Urinary bladder (tissue), 4 donors: ENCODE data around the gene S100A2. TPM values are rescaled to one million over a fixed set of nuclear protein-coding genes. Genes with fewer than 3 reads are reported as not detected.
A peak's percentile ranks its signal among the peaks of the same experiment; 100 is the strongest.
"Not testable (repeated sequence)": the region's sequence is repeated elsewhere in the genome, so short reads cannot be mapped to it uniquely, and the experiment has no call there.

ENCODE experiments used
- DNase-seq: peaks from one replicate; pipeline ENCODE4 v3.0.0-alpha.2; 2015; ENCODE audit errors: extremely low spot score
- H3K27ac ChIP-seq: one replicate; pipeline ENCODE4 v1.5.1; 2013; ENCODE audit warnings: low read depth, mild to moderate bottlenecking, moderate library complexity
- H3K36me3 ChIP-seq: one replicate; pipeline ENCODE4 v1.6.1; 2013; ENCODE audit warnings: mild to moderate bottlenecking, moderate library complexity; ENCODE audit not compliant: insufficient read depth
- H3K4me1 ChIP-seq: one replicate; pipeline ENCODE4 v1.6.1; 2013; ENCODE audit warnings: mild to moderate bottlenecking, moderate library complexity; ENCODE audit not compliant: insufficient read depth
- H3K4me3 ChIP-seq: one replicate; pipeline ENCODE4 v1.5.1; 2013; ENCODE audit warnings: low read depth, low read length
- WGBS: extraction: QIAGEN DNeasy Blood & Tissue Kit; methylation state at CpG from one replicate; pipeline ENCODE4 v1.1.7; 2013; 5-methylcytosine and 5-hydroxymethylcytosine counted together
- polyA plus RNA-seq: library from polyadenylated mRNA; stranded (reverse); fragments of 200-250 nt; gene quantifications from one replicate; pipeline ENCODE4 v1.2.3, GENCODE V29; 2013
- total RNA-seq: library from RNA; depleted of rRNA; stranded (reverse); fragments of >200 nt; gene quantifications from one replicate; pipeline ENCODE4 v1.2.3, GENCODE V29; 2014
- donor health status: healthy with polysubstance abuse.
- donor health status: healthy.

The S100A2 gene
- total and polyA plus RNA-seq, 2 donors = 26.2 to 91.2 TPM

DNA sequence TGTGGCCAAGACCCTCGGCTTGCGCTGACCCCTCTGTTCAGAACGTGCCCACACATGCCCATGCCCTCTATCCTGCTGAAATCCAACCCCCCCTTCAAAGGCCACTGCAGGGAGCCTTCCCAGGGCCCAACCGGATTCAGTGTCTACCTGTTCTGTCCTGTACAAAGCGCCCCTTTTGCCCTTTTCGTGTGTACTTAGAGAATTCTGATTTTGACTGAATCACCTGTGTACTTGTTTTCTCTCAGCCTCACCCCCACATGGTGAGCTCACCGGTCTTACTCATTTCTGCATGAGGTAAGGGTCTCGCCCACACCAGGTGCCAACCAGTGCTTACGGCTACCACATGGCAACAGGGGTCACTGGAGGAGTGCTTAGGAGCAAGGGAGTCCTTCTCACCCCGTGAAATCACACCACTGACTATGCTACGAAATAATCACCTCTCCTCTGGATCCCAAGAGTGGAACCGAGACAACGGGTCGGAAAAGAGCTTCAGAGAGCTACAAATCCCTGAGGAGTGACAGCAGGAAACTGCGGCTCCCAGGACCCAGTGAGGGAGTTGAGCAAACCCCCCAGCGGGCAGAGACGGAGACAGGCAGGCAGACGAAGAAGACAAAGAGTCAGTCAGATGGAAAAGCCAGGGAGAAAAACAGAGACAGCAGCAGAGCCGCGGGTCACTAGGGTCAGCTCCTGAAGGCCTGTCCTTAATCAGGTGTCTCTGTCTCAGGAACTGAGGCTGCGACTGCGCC, 2.1 kb upstream of the S100A2 start:
- H3K36me3 ChIP-seq = no peaks in the 10 kb centered on the region
- peak; percentile 29 for DNase-seq
- H3K27ac ChIP-seq = peak overlapping the region; percentile 87
- WGBS = 76% methylated on average over 22 of the region's 22 CpGs
- no peaks in the 10 kb centered on the region for H3K4me1 ChIP-seq
- H3K4me3 ChIP-seq = no peak overlapping the region

DNA sequence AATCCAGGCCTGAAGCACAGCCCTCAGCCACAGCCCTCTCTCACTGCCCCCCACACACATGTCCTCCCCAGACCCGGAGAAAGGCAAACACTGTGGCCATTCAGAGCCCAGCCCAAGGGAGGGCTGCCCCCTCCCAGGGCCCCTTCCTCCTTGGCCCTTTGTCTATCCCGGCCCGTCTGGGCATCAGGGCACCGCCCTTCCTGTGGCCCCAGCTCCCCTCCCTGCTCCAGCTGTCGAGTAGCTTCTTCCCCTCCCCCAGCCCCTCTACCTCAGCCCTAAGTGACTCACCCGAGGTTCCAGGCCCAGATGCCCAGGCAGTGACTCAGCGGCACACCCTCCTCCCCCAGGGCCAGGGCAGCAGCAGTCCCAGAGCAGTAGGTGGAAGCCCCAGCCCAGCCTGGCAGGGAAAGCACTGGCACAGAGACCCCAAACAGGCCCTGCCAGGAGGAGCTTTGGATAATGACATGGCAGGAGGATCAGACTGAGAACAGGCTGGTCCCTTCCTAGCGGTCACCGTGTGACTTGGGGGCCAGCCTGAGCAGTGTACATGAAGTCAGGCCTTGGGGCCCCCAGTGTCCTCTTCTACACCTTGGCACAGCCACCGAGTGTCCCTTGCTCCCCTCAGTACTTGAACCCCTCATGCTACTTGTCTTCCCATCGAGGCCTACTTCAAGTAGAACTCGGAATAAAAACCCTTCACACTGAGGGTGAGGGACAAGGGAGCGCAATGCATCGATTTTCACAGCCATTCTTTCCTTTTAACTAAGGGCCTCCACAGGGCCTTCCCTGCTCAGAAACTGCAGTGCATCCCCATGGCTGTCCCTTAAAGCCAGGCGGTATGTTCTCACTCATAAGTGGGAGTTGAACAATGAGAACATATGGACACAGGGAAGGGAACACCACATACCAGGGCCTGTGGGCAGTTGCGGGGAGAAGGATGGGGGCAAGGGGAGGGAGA, 1.0 kb upstream of the S100A2 start:
- 43% methylated on average over 16 of the region's 16 CpGs for WGBS
- no peak overlapping the region for H3K4me3 ChIP-seq
- no peaks in the 10 kb centered on the region for H3K4me1 ChIP-seq
- peak; percentile 85 for DNase-seq
- H3K27ac ChIP-seq = peak overlapping the region; percentile 95
- H3K36me3 ChIP-seq = no peaks in the 10 kb centered on the region

DNA sequence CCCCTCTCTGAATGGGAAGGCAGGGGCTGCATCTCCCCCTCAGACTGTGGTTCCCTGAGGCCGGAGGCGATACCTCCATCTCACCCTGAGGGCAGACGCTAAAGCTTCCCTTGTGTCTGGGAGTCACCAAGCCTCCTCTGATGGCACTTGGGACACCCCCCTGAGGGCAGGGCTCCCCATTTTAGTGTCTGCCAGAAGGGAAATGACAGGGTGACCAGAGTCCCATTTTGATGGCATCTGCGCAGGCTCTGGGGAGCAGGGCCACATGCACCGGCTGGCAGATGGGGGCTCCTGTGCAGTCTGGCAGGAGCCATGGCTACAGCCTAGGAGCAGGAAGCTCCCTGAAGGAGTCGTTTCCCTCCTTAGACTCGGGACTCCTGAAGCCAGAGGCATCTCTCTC, 1.7 kb downstream of the S100A2 start:
- WGBS = 88% methylated on average over 7 of the region's 7 CpGs
- no peaks in the 10 kb centered on the region for H3K4me1 ChIP-seq
- DNase-seq = no peak
- no peak overlapping the region for H3K27ac ChIP-seq
- no peak overlapping the region for H3K4me3 ChIP-seq
- H3K36me3 ChIP-seq = no peaks in the 10 kb centered on the region

DNA sequence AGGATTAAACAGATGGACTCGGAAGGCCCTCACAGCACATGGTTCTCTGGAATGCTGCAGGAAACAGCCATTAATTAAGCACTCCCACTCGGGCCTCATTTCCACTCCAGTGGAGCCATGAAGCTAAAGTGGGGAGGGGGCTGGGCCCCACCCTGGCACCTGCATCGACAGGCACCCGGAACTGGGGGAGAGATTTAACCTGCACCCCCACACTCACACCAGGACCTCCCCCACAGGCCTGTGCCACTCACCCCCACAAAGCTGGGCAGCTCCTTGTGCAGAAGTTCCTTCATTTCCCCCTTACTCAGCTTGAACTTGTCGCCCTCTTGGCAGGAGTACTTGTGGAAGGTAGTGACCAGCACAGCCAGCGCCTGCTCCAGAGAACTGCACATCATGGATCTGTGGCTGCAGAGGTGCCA, 2.2 kb downstream of the S100A2 start:
- no peak overlapping the region for H3K4me3 ChIP-seq
- no peaks in the 10 kb centered on the region for H3K4me1 ChIP-seq
- no peak overlapping the region for H3K27ac ChIP-seq
- 81% methylated on average over 6 of the region's 6 CpGs for WGBS
- H3K36me3 ChIP-seq = no peaks in the 10 kb centered on the region
- no peak for DNase-seq

DNA sequence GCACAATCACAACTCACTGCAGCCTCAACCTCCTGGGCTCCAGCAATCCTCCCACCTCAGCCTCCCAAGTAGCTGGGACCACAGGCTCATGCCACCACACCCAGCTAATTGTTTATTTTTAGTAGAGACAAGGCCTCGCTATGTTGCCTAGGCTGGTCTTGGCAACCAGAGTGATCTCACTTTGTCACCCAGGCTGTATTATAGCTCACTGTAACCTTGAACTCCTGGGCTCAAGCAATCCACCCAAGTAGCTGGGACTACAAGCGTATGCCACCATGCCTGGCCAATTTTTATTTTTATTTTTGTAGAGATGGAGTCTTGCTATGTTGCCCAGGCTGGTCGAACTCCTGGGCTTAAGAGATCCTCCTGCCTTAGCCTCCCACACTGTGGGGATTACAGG, 3.6 kb downstream of the S100A2 start:
- not testable (repeated sequence) for H3K4me1 ChIP-seq, H3K27ac ChIP-seq, H3K4me3 ChIP-seq, H3K36me3 ChIP-seq, DNase-seq
- WGBS = 94% methylated on average over 3 of the region's 3 CpGs

DNA sequence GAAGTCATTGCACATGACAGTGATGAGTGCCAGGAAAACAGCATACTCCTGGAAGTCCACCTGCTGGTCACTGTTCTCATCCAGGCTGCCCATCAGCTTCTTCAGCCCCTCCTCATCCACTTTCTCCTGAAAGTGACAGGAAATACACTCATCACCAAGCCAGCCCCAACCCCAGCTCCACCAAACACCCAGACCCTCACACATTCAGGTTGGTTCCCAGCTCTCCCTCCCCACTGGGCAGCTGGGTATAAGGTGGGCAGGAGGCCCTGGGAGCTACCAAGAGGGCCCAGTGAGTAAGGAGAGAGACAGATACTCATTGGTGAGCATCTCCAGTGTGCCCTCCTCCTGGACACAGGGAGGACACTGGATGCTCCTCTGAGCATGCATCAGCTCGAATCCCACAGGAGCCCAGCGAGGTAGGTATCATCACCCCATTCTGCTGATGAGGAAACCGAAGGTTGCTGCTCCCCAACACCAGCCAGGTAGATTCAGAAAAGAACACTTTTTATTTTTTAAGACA, 4.1 kb downstream of the S100A2 start:
- no peaks in the 10 kb centered on the region for H3K36me3 ChIP-seq
- 96% methylated on average over 3 of the region's 3 CpGs for WGBS
- H3K4me1 ChIP-seq = no peaks in the 10 kb centered on the region
- no peak overlapping the region for H3K27ac ChIP-seq
- no peak overlapping the region for H3K4me3 ChIP-seq
- DNase-seq = no peak

DNA sequence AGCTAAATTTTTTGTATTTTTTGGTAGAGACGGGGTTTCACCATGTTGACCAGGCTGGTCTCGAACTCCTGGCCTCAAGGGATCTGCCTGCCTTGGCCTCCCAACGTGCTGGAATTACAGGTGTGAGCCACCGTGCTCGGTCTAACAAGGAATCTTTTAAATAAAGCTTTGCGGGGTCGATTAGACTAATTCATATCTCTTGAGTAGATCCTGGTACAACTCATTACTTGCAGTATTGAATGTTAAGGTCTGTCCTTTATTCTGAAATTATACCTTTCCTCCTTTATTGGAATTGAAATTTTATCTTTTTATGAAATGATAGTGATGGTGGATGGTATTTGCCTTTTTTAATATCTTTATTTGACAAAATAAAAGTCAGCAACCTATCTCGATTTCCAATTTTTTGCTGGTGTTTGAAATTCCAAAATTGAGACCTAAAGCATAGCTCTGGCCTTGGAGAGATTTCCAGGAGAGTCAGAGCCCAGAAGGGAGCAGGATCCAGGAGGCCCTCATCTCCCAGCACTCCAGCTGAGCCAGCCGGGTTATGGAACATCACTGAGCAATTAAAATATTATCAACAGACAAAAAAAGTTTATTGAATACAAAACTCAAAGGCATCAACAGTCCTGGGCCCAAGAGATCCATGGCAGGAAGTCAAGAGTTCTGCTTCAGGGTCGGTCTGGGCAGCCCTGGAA, 4.7 kb downstream of the S100A2 start:
- H3K27ac ChIP-seq = no peak overlapping the region
- no peaks in the 10 kb centered on the region for H3K4me1 ChIP-seq

DNA sequence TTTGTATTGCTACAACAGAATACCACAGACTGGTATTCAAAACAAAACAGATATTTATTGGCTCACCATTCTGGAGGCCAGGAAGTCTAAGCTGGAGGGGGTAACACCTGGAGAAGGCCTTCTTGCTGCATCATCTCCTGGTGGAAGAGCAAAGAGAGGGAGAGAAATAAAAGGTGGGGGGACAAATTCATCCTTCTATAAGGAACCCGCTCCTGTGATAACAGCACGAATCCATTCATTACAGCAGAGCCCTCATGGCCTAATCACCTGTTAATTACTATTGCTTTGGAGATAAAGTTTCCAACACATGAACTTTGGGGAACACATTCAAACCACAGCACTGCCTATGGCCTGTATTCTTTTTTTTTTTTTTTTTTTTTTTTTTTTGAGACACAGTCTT, 5.4 kb downstream of the S100A2 start:
- WGBS = 95% methylated on average over 2 of the region's 2 CpGs
- no peak overlapping the region for H3K4me3 ChIP-seq
- no peaks in the 10 kb centered on the region for H3K4me1 ChIP-seq
- H3K36me3 ChIP-seq = no peaks in the 10 kb centered on the region
- no peak for DNase-seq
- no peak overlapping the region for H3K27ac ChIP-seq

More for the DNA sequence above, 4.7 kb downstream of the S100A2 start:
- no peak for DNase-seq
- no peak overlapping the region for H3K4me3 ChIP-seq
- 78% methylated on average over 10 of the region's 10 CpGs for WGBS
- H3K36me3 ChIP-seq = no peaks in the 10 kb centered on the region

DNA sequence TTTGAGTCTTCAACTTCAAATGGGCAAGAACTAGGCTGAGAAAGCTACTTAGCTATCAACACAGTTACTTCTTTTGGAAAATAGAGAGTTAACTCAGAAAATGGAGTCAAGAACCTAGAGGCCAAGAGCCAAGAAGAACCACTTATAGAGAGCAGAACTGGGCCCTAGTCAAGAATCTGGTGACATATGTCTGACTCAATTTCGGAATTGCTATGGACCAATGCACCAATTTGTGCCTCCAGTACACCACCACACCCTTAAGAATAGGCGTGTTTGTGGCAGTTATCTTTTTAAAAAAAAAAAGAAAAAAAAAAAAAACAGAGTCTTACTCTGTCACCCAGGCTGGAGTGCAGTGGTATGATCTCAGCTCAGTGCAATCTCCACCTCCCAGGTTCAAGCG, 7.8 kb downstream of the S100A2 start:
- Histone ChIP-seq H3K4me1 (no peaks in the 10 kb centered on the region), H3K27ac (no peak overlapping the region), H3K4me3 (no peak overlapping the region), H3K36me3 (no peaks in the 10 kb centered on the region)
- 95% methylated on average over 3 of the region's 3 CpGs for WGBS
- no peak for DNase-seq

DNA sequence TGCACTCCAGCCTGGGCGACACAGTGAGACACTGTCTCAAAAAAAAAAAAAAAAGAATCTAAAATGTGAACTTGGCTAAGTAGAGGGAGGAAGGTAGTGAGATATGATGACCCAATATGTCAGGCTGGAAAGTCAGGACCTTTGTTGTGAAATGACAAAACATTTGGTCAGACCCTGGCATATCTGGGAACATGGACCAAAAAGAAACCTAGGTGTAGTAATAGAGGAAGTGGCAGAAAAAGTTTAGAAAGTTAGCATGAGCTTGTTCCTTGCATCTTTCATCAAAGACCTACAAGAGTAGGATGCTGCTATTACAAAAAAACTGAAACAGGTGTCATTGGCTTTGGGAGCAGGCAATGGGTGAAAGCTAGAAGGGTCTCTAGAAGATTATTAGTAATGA, 9.3 kb downstream of the S100A2 start:
- no peaks in the 10 kb centered on the region for H3K4me1 ChIP-seq
- 97% methylated on average over 1 of the region's 1 CpG for WGBS
- H3K36me3 ChIP-seq = no peaks in the 10 kb centered on the region
- no peak overlapping the region for H3K4me3 ChIP-seq
- H3K27ac ChIP-seq = no peak overlapping the region
- no peak for DNase-seq

DNA sequence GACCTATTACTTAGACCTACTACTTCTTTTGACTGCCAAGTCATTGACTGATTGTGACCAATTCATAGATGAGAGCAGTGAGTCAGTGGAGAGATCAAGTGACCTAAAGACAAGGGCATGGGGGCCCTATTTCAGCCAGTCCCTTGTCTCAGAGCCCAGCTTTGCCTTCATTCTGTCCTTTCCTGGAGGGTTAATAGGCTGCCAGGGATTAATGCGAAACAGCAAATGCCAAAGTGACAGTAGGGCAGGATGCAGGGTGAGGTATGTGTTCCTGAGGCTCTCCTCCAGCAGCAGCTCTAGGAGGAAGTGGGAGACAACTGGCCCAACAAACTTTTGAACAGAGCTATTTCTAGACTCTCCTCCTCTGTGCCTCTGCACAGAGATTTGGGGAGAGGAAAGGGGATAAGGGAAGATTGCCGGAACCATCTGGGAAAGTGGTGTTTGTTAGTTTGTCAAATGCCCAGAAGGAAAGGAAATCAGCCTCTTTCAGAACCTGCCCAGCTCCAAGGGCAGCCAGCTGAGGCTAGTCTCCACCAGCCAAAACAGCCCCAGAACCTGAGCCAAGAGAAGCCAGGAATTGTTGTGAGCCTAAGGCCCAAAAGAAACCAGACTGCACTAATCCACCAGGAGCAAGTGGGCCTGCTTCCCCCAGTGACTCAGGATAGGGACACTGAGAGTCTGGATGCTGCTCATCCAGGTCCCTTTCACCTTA, 11.7 kb downstream of the S100A2 start:
- Histone ChIP-seq H3K4me1 (no peaks in the 10 kb centered on the region), H3K27ac (no peak overlapping the region), H3K4me3 (no peak overlapping the region), H3K36me3 (no peaks in the 10 kb centered on the region)
- DNase-seq = no peak
- 59% methylated on average over 2 of the region's 2 CpGs for WGBS

DNA sequence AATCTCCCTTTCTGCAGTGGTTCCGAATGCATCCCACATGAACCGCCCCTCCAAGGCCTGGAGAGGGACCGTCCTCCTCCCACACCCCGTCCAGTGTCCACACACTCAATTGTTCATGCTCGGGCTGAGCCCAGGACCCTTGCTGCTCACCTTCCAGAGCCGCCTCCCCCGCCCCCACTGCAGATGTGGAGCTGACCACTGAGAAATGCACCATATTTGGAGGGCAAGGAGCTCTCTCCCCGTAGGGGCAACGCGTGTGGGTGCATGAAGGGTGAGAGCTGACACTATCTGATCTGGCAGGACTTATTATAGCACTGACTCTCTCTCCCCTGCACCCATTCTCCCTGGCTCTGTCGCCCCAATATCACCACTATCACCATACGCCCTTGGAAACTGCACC, 12.5 kb downstream of the S100A2 start:
- no peaks in the 10 kb centered on the region for H3K36me3 ChIP-seq
- H3K27ac ChIP-seq = no peak overlapping the region
- H3K4me1 ChIP-seq = no peaks in the 10 kb centered on the region
- no peak overlapping the region for H3K4me3 ChIP-seq
- no peak for DNase-seq
- 89% methylated on average over 12 of the region's 12 CpGs for WGBS

DNA sequence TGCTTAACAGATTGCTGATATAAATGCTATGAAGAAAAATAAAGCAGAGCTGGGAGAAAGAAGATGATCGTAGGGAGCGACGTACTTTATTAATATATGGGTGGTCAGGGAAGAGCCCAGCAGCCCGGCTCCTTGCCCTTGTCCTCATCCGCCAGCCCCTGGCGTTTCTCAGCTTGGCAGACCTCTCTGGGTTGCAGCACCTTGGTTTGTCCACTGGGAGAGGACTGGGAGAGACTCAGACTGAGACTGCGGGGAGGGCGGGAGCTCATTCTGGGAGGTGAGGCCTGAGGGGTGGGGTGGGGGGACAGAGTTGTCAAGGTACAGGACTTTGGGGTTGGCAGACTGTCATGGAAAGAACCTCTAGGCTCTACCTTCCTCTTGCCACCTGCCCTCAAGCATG, 13.3 kb downstream of the S100A2 start:
- H3K36me3 ChIP-seq = no peaks in the 10 kb centered on the region
- 92% methylated on average over 8 of the region's 8 CpGs for WGBS
- H3K4me1 ChIP-seq = no peaks in the 10 kb centered on the region
- no peak overlapping the region for H3K4me3 ChIP-seq
- H3K27ac ChIP-seq = no peak overlapping the region
- no peak for DNase-seq
